NOMO-1 treated with DMSO at 0.1 percent for 48 hours (cell line): ENCODE data around the gene EXOSC5.
"Not testable (repeated sequence)": the region's sequence is repeated elsewhere in the genome, so short reads cannot be mapped to it uniquely, and the experiment has no call there.

Experiments used
- DNase-seq: peaks from one replicate; lab custom pipeline; 2025; ENCODE audit not compliant: unreplicated experiment; lab: John Stamatoyannopoulos, UW

The EXOSC5 gene

DNA sequence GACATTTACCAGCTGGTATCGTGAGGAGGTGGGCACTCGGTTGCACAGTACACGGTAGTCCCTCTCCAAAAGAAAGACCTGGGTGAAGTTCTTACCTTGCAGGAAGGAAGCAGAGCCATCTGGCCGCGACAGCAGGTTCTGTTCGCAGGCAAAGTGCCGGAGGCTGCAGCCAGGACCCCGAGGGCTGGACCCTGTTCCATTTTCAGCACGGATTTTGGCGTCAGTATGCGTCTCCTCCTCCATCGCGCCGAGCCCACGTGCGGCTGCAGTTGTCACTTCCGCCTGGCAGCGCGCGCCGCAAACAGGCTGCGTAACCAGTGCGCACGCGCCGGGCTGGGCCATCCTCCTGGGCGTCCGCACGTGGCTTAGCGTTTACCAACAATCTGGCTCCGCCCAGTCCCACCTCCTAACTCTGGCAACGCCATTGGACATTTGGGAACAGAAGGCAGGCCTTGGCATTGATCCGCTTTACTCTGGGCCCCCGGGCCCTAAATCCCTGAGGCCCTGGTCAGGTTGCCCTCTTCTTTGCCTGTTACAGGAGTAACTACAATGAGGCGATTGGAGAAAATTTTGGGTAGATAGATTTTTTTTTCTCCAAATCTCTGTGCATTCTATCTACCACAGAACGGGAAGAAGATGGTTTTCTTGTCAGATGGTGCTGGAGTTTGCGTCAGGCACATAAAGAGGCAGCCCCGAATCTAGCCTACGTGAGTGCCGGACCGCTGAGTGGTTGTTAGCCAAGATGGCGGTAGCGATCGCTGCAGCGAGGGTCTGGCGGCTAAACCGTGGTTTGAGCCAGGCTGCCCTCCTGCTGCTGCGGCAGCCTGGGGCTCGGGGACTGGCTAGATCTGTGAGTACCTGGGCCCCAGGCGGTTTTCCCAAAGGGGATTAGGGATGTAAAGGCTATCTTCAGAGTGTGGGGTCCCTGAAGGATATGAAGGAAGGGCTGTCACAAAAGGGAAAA is at the start of gene EXOSC5, which contains the start of gene BCKDHA:
Gene EXOSC5, minus strand, starts transcription at position 274 of the 964 bp plus-strand sequence. Its CDS starts 31 bp downstream, at position 243.
Gene BCKDHA, plus strand, starts transcription at position 733 of the 964 bp plus-strand sequence. Its CDS starts 10 bp downstream, at position 743.
- DNase-seq, result peak; percentile 100

DNA sequence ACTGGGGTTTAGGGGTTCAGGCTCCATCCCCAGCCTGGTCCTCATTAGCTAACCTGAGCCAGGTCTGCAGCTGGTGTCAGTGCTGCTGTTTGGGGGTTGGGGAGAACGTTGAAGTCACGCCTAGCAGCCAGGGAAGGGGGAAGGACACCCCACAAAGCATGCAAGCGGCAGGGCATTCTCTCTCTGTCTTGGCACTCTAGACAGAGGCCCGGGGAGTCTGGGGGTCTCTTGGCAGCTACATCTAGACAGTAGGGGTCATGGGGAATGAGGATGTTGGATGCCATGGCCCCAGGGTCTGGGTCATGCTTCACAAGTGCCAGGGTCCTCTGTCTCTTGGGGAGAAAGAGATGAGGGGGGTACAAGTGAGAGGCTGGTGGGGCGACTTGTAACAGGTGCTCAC is 48.4 kb upstream of the EXOSC5 start:
- no peak for DNase-seq

- DNase-seq, result no peak
These were observed 46.8 kb upstream of the EXOSC5 start for GRCh38 chr19:41443813-41444455.

GRCh38 chr19:41442473-41443355 is 45.6 kb upstream of the EXOSC5 start, which contains the start of gene ERICH4:
ERICH4 (plus strand) TSS chr19:41443156; CDS start chr19:41443170, 14 bp downstream.
- no peak for DNase-seq

DNA sequence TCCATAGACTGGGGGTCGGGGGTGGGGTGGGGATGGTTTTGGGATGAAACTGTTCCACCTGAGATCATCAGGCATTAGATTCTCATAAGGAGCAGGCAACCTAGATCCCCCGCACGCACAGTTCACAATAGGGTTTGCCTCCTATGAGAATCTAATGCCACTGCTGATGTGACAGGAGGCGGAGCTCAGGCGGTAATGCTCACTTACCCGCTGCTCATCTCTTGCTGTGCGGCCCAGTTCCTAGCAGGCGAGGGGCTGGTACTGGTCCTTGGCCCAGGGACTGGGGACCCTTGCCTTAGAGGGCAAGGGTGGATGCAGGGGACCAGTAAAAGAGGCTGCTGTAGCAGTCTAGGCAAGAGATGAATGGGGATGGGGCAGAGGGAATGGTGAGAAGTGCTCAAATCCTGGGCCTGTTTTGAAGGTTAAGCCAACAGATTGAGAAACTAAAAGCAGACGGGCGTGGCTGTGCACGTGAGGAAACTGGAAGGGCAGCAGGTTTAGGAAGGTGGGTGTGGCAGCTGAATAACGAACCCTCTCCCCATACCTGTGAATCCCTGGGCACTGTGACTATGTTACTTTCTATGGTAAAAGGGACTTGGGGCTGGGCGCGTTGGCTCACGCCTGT is 44.3 kb upstream of the EXOSC5 start:
- no peak for DNase-seq

DNA sequence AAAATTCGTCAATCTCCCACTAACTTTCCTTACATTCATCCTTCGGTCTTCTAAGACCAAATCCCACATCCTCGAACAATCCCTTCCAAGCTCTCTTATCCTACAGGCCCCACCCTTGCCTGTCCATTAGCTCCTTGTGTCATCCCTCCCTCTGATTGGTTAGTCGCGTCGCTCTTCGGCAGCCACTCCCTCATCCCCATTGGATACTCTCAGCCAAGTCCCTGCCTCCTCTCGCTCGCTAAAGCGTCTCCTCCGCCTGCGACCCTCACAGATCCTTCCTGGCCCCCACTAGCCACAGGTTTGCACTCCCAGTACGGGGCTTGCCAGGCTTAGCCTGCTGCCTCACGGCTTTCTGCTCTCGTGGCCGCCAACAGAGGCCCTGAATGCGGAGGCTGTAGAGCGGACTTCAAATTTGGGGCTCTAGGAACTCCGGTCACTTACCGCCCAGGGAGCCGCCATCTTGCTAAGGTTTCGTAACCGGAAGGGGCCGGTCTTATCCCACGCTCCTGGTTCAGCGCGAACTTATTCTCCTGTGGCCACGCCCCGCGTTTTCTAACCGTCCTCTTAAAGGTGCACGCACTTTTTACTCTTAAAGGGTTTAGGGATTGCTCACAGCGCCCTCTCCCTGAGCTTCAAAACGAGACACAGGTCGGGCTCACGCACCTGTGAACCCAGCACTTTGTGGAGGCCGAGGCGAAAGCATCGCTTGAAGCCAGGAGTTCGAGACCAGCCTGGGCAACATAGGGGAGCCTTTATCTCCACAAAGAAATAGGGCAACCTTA is 42.5 kb upstream of the EXOSC5 start, which contains the start of gene DMAC2:
Gene DMAC2, minus strand, starts transcription at position 472 of the 782 bp plus-strand sequence. Its CDS starts 13 bp downstream, at position 459.
- peak; percentile 99 for DNase-seq

- DNase-seq, result no peak
These were observed 40.9 kb upstream of the EXOSC5 start for GRCh38 chr19:41437944-41438574.

GRCh38 chr19:41436674-41436951 is 39.5 kb upstream of the EXOSC5 start:
- no peak for DNase-seq

DNA sequence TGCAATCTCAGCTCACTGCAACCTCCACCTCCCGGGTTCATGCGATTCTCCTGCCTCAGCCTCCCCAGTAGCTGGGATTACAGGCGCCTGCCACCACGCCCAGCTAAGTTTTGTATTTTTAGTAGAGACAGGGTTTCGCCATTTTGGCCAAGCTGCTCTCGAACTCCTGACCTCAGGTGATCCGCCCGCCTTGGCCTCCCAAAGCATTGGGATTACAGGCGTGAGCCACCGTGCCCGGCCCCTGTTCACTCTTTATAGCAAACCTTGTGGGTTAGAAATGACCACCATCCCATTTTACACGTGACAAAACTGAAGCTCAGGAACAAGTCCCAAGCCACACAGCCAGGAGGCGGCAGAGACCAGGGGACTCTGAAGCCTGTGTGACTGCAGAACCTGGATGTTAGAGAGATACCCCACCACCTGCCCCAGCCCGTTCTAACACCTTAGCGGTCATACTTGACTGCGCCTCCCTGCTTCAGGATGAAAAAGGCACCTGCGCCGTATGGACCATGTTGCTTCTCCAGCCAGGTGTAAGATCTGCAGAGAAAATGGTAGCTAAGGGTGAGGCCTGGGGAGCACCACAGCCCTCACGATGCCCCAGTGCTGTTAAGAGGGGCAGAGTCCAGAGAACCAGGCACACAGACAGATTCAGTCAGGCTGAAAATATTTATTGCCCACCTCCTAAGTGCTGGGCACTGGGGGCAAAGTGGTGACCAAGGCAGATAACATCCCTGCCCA is 38.9 kb upstream of the EXOSC5 start:
- no peak for DNase-seq

- not testable (repeated sequence) for DNase-seq
These were observed 38.2 kb upstream of the EXOSC5 start for GRCh38 chr19:41435376-41435775.

DNA sequence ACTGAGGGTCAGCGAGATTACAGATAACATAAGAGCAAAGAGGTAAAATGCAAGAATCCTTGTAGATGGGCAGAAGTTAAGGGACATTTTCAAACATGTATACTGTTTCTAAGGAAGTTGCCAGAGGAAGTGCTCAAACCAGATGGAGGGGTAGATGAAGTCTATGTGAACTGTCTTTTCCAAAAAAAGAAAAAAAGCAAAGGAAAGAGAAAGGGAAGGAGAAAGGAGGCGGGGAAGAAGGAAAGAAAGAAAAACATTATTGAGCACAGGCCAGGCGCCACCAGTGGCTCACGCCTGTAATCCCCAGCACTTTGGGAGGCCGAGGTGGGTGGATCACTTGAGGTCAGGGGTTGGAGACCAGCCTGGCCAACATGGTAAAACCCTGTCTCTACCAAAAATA is 37.3 kb upstream of the EXOSC5 start:
- DNase-seq, result no peak

- DNase-seq, result no peak
These were observed 36.0 kb upstream of the EXOSC5 start for GRCh38 chr19:41433171-41433570.

GRCh38 chr19:41431426-41432386 is 34.5 kb upstream of the EXOSC5 start:
- DNase-seq, result peak; percentile 61

DNA sequence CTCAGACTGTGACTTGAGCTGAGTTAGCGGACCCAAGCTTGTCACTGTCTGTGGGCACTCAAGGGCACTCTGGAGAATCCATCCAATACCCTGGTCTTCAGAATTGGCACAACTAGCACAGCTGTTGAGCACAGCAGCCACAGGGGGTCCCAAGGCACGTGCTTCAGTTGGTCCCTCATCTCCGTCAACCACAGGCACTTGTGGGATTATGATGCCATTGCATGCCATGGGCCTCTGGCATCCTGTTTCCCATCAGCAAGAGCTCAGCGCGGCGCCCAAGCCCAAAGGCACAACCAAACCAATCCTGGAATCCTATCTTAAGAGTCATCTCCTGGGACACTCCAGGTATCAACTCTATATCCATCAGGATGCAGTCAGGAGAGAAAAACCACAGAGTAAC is 33.8 kb upstream of the EXOSC5 start:
- no peak for DNase-seq

DNA sequence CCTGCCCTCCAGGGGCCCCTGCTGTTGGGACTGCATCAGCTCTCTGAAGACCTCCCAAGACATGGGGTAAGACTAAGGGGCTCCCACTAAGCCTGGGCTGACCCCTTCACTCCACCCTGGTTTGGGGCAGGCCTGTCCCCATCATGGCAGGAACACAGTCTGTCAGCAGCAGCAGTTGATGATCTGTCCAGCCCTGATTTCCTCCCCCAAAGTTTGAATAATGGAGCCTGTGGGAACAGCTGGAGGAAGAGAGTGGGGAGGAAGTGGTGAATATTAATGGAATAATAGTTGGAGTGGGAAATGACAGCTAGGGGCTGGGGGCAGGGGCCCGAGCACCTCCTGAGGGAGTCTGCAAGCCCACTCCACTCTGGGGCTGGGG is 31.3 kb upstream of the EXOSC5 start:
- no peak for DNase-seq

GRCh38 chr19:41427647-41428480 is 30.7 kb upstream of the EXOSC5 start:
- DNase-seq, result peak; percentile 50
